Activated CD8-positive, alpha-beta memory T cell treated with anti-CD3 and anti-CD28 coated beads, Interleukin-2, amount 50 U/mL, for 24 hours (primary cell): ENCODE results near the gene SAYSD1.
"Not testable (repeated sequence)": the region's sequence is repeated elsewhere in the genome, so short reads cannot be mapped to it uniquely, and the experiment has no call there.

Experiments used
- DNase-seq: peaks from one replicate; pipeline ENCODE4 v3.0.0-alpha.2; 2020; ENCODE audit errors: extremely low read depth

The SAYSD1 gene

GRCh38 chr6:39114704-39115599 lies at the start of gene SAYSD1:
Gene SAYSD1, minus strand, starts transcription at chr6:39115186. Its CDS starts 97 bp downstream, at chr6:39115089.
- peak; percentile 84 for DNase-seq

DNA sequence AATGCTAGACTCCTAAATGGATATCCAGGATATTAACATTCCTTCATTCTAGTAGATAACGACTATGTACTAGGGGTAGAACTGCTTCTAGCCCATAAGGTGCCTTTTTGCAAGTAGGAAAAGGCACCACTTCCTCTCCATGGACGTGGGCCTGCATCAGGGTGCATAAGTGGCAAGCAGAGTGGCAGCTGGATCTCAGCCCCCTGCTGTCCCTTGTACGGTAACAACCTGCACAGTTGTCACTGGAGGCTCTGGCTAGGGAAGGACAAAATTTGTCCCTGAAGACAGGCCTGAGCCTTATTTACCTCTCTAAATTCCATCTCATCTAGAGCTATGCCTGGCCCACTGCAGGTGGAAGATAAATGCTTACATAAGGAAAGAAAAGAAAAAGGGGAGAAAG lies 42.5 kb upstream of the SAYSD1 start:
- DNase-seq = no peak

GRCh38 chr6:39156801-39157200 lies 41.8 kb upstream of the SAYSD1 start:
- no peak for DNase-seq

DNA sequence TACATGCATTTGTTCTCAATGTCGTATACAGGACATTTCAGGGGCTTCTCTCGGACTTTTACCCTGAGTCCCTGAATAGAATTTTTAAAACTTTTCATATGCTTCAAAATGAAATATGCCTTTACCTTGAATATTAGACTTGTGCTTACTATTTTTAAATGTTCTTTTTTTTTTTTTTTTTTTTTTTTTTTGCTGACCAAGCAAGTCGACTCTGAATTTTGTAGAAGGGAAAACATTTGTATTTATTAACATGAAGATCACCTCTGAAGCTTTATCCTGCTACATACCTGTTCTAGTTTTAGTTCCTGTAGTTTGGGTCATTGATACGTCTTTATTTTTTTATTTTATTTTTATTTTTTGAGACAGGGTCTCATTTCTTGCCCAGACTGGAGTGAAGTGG lies 39.7 kb upstream of the SAYSD1 start:
- DNase-seq = no peak

- DNase-seq = no peak
Observed at GRCh38 chr6:39153766-39154397, 38.9 kb upstream of the SAYSD1 start.

DNA sequence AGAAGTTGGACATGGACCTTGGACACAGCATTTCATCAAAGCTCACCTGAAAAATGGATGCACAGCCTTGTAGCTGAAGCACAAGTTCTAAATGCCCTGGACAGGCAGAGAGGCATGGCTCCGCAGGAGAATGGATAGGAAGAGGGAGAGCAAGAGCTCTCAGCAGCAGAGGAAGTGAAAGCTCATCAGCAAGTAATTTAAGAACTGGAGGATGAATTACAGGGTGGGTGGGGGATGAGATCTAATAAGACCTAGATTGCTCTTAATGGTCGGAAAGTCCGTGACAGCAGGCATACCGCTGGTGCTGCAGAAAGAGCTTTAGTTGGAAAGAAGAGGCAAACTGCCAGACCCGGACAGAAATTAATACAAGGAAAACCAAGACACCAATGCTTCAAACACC lies 37.3 kb upstream of the SAYSD1 start:
- DNase-seq = no peak

DNA sequence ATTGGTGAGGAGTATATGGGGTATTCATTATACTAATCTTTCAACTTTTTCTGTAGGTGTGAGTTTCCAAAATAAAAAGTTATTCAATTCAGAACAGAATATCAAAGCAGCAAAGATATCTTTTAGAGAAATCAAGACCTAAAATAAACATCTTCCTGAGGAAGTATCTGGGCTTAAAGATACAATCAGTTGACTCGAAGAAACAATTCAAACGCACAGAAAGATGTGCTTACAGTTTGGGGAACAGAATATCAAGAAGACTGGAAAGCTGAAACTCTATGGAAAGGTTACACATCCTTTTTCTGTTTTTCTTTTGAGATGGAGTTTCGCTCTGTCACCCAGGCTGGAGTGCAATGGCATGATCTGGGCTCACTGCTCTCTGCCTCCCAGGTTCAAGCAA lies 36.2 kb upstream of the SAYSD1 start:
- no peak for DNase-seq

GRCh38 chr6:39144481-39145173 lies 29.6 kb upstream of the SAYSD1 start:
- DNase-seq = no peak

DNA sequence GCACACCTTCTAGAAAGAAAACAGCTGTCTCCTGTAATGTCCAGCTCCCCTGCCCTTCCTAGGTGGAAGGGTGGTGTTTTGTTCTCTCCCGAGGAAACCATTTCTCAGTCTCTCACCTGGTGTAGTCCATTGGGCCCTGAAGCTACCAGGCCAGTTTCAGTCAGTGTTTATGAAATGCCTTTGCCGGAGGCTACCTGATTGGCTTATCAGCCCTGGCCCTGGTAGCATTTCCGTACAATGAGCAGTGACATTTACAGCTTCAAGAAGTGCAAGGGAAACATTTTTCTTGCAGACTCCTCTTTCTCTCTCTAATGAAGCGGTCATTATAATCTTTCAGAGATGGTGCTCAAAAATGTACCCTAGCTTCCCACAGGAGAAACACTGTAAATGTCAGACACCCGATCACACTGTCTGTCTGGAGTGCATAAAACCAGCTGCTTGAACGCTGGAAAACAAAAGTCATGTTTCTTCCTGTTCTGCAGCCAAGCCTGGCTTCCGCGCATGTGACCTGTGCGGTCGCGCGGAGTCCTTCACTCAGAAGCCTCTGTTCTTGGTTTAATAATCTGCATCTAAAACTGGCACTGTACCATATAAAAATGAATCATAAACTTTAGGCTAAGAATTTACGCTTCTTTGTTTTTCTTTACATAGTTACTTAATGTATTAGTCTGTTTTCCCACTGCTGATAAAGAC lies 28.4 kb upstream of the SAYSD1 start:
- DNase-seq = no peak

- DNase-seq = no peak
Observed at GRCh38 chr6:39140556-39141167, 25.7 kb upstream of the SAYSD1 start.

DNA sequence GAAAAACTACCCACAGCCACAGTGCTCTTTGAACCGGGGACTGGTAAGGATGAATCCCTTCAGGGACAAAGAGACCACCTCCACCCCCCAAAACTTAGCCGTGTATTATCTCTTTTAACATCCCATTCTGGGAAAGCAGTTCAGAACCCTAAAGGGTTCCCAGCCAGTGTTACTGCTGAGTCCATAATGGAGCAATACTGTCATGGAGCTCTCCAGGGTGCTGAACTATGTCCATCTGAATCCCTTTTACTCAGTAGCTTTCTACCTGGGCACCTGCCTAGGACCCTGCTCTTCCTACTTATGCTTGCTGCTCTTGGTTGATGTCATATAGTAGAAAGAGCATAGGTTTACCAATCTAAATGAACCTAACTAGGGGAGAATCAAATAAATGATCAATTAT lies 22.3 kb upstream of the SAYSD1 start:
- no peak for DNase-seq

- DNase-seq = not testable (repeated sequence)
Observed at GRCh38 chr6:39136207-39136606, 21.2 kb upstream of the SAYSD1 start.

DNA sequence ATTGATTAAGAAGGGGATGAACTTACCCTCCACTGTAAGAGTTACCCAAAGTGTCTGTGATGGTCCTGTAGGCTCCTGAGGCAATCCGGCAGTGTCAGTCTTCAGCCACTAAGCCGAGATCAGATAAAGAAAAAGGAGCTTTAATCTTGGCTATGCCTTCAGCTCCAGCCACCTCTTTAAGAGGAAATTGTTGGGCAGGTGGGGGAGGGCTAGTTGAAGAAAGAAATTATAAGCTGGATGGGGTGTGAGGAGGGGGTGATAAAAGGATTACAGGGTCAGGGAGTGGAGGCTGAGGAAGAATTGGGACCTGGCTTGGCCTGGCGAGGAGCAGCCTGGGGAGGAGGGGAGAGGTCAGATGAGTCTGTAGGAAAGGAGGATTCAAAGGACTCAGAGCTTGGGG lies 19.8 kb upstream of the SAYSD1 start:
- not testable (repeated sequence) for DNase-seq

DNA sequence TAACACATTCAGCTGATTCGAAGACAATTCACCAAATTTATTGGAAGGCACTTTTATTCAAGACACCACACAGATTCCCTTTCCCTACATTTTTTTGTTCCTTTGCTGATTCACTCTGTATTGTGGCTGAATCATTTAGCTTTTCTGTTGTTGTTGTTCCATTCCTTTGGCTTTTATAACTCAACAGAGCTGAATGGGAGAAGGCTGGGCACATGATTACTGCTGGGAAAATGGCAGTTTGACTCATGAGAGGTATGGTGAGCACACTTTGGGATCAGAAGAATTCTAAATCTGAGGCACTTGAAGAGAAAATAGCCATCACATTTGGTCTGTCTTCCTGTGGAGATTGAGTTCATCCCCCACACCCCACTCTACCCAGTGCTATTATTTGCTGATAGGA lies 15.7 kb upstream of the SAYSD1 start:
- no peak for DNase-seq

DNA sequence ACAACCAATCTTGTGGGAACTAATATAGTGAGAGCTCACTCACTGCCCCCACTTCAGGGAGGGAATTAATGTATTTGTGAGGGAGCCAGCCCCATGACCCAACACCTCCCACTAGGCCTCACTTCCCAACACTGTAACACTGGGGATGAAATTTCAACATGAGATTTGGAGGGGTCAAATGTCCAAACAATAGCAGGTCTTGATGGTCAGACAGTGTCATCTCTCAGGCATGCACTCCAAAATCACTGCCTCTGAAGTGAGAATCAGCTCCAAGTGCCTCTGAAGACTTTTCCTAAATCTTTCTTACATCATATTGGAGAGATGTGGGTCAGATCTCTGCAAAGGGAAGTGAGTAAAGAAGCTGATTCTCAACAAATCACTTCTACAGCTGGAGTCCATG lies 13.8 kb upstream of the SAYSD1 start:
- DNase-seq = no peak

DNA sequence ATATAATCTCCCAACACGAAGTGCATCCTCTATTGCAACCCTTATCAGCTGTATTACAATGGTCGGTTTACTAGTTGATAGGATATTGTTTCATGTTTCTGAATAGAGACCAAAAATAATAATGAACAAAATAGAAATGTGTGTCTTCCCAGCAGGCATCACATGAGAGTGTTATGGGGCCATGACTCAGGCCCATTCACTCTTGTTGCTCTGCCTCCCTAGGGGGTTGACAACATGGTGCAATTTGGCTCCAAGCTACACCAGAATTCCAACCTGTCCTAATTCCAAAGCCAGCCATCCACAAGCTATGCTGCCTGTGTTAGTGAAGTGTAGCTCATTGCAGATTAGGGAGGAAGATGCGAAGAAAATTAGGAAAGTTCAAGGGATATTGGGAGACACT lies 13.1 kb upstream of the SAYSD1 start:
- DNase-seq = no peak

- no peak for DNase-seq
Observed at GRCh38 chr6:39124114-39124513, 9.1 kb upstream of the SAYSD1 start.

GRCh38 chr6:39118921-39119320 lies 3.9 kb upstream of the SAYSD1 start:
- DNase-seq = no peak

DNA sequence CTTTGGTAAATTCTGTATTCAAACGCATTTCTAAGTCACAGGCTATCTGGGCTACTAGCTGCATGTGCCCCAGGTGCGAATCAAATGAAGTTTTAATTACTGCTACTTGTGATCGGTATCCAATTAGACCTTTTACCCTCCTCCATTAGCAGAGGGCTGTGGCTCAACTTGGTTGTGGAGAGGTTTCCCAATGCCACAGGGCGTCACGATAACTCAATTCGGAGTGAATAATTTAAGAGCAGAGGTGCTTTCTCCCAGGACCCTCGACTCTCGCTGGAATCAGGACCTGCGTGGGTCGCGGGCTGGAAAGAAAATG lies 640 bp downstream of the SAYSD1 start:
- no peak for DNase-seq

DNA sequence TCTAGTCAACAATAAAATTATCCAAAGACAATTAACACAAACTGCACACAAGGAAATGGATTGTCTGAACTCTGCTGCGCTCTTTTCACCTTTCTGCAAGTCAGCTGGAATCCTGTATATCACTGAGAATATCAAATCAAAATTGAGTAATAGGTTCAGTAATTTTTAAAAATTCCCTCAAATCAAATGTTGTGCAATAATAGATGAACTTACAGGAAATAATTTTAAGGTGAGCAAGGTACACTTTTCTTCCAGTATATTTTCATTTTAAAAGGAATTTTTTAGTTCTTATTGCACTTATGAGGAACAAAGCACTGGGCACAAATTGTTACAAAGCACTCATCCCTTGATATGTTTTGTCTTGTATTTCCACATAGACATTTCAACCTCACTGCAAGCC lies 1.2 kb downstream of the SAYSD1 start:
- no peak for DNase-seq

DNA sequence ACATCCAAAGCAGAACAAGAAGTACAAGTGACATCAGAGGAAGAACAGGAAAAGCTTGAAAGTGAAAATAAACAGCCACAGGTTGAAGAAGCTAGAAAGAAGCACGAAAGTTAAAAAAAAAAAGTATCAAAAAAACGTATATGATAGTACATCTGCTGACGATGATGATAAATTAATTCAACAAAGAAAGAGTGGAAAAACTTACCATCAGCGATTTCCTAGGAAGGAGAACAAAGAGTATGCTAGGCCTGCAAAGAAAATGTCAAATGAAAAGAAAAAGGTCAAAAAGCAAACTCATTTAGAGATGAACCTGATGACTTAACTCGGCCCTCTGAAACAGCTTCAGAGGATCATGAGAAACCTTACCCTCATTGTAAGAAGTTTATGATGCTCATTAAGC lies 3.7 kb downstream of the SAYSD1 start:
- no peak for DNase-seq
